GM23338 (cell line): ENCODE measurements around the gene KXD1. TPM values are rescaled to one million over a fixed set of nuclear protein-coding genes. Genes with fewer than 3 reads are reported as not detected.

Experiments used
- ATAC-seq: fragments of 200-7000 bp; cut with Tn5 transposase; 3 replicates; pipeline ENCODE4 v1.9.1; 2020
- DNase-seq: peaks from one replicate; pipeline ENCODE4 v3.0.0-alpha.2; 2015; ENCODE audit warnings: low spot score
- H2AFZ ChIP-seq: fragments of 200-600 bp; sonication (generic); 2 replicates; pipeline ENCODE4 v1.8.0; 2016; ENCODE audit warnings: antibody characterized with exemption, mild to moderate bottlenecking, moderate library complexity
- H3F3A ChIP-seq: fragments of 200-600 bp; sonication (generic); replicated peaks from 2 replicates; pipeline ENCODE4 v1.8.0; 2017; ENCODE audit warnings: antibody characterized with exemption, mixed run types, low read depth
- H3K27ac ChIP-seq: fragments of 200-600 bp; sonication (generic); 2 replicates; pipeline ENCODE4 v1.6.1; 2016; ENCODE audit warnings: low read depth
- H3K27me3 ChIP-seq: fragments of 200-600 bp; sonication (generic); 2 replicates; pipeline ENCODE4 v1.8.0; 2016; ENCODE audit warnings: mild to moderate bottlenecking, mixed run types, moderate library complexity; ENCODE audit not compliant: insufficient read depth
- H3K36me3 ChIP-seq: fragments of 200-600 bp; sonication (generic); 2 replicates; pipeline ENCODE4 v1.8.0; 2016; ENCODE audit warnings: mild to moderate bottlenecking; ENCODE audit not compliant: insufficient read depth
- H3K4me1 ChIP-seq: fragments of 200-600 bp; sonication (generic); 2 replicates; pipeline ENCODE4 v1.8.0; 2016; ENCODE audit warnings: mild to moderate bottlenecking, moderate library complexity; ENCODE audit not compliant: insufficient read depth
- H3K4me2 ChIP-seq: fragments of 200-600 bp; sonication (generic); 2 replicates; pipeline ENCODE4 v1.7.1; 2017; ENCODE audit warnings: mixed run types
- H3K4me3 ChIP-seq: fragments of 200-600 bp; sonication (generic); 2 replicates; pipeline ENCODE4 v1.6.1; 2016; ENCODE audit warnings: mixed run types
- H3K79me2 ChIP-seq: fragments of 200-600 bp; sonication (generic); replicated peaks from 2 replicates; pipeline ENCODE4 v1.8.0; 2017; ENCODE audit warnings: mild to moderate bottlenecking; ENCODE audit not compliant: insufficient read depth
- H3K9me2 ChIP-seq: fragments of 200-600 bp; sonication (generic); 2 replicates; pipeline ENCODE4 v1.8.0; 2017; ENCODE audit not compliant: insufficient read depth
- H4K20me1 ChIP-seq: fragments of 200-600 bp; sonication (generic); replicated peaks from 2 replicates; pipeline ENCODE4 v1.8.0; 2017; ENCODE audit warnings: mild to moderate bottlenecking; ENCODE audit not compliant: insufficient read depth
- H3K27ac Mint-ChIP-seq: 2 replicates; pipeline ENCODE4 v1.8.0; 2020; ENCODE audit warnings: inconsistent platforms, mild to moderate bottlenecking, moderate library complexity, mixed read lengths
- H3K27me3 Mint-ChIP-seq: 3 replicates; pipeline ENCODE4 v1.8.0; 2022; ENCODE audit warnings: low read depth, mild to moderate bottlenecking, moderate library complexity, mixed read lengths, inconsistent platforms; ENCODE audit not compliant: insufficient read depth, poor library complexity
- H3K36me3 Mint-ChIP-seq: 3 replicates; pipeline ENCODE4 v1.8.0; 2021; ENCODE audit warnings: low read depth, mild to moderate bottlenecking, inconsistent platforms, moderate library complexity, mixed read lengths
- H3K4me1 Mint-ChIP-seq: 3 replicates; pipeline ENCODE4 v1.8.0; 2020; ENCODE audit warnings: mild to moderate bottlenecking, inconsistent platforms, mixed read lengths
- H3K4me3 Mint-ChIP-seq: 3 replicates; pipeline ENCODE4 v1.8.0; 2021; ENCODE audit warnings: moderate library complexity, mild to moderate bottlenecking, inconsistent platforms, mixed read lengths
- H3K9me3 Mint-ChIP-seq: 3 replicates; pipeline ENCODE4 v1.8.0; 2020; ENCODE audit warnings: moderate library complexity, mild to moderate bottlenecking, inconsistent platforms, mixed read lengths
- CREB1 ChIP-seq: fragments of 250-450 bp; sonication (Bioruptor Pico); IDR thresholded peaks from 2 replicates; pipeline ENCODE4 v1.5.0; 2020; ENCODE audit warnings: low read depth, mild to moderate bottlenecking, moderate library complexity
- EZH2 ChIP-seq: fragments of 200-600 bp; sonication (generic); IDR thresholded peaks from one replicate; pipeline ENCODE4 v1.8.0; 2017; ENCODE audit warnings: antibody characterized with exemption, mild to moderate bottlenecking, low read depth; ENCODE audit not compliant: unreplicated experiment
- EZH2phosphoT487 ChIP-seq: fragments of 200-600 bp; sonication (generic); IDR thresholded peaks from one replicate; pipeline ENCODE4 v1.8.1; 2018; ENCODE audit warnings: antibody characterized with exemption; ENCODE audit not compliant: unreplicated experiment
- JUNB ChIP-seq: IDR thresholded peaks from one replicate; pipeline ENCODE4 v1.6.1; 2016; ENCODE audit warnings: antibody characterized with exemption; ENCODE audit not compliant: unreplicated experiment
- NANOG ChIP-seq: IDR thresholded peaks from 2 replicates; pipeline ENCODE4 v1.6.1; 2016; ENCODE audit warnings: antibody characterized with exemption, borderline replicate concordance
- POLR2AphosphoS5 ChIP-seq: IDR thresholded peaks from 2 replicates; pipeline ENCODE4 v1.6.1; 2016; ENCODE audit warnings: antibody characterized with exemption, low read depth
- STAT1 ChIP-seq: IDR thresholded peaks from one replicate; pipeline ENCODE4 v1.6.1; 2016; ENCODE audit warnings: antibody characterized with exemption; ENCODE audit not compliant: unreplicated experiment
- ZNF114 ChIP-seq: fragments of 250-450 bp; sonication (Bioruptor Pico); IDR thresholded peaks from 2 replicates; pipeline ENCODE4 v1.5.0; 2020; ENCODE audit warnings: mild to moderate bottlenecking, moderate library complexity
- ZNF331 ChIP-seq: fragments of 250-450 bp; sonication (Bioruptor Pico); IDR thresholded peaks from 2 replicates; pipeline ENCODE4 v1.5.0; 2020; ENCODE audit warnings: low read depth, mild to moderate bottlenecking, moderate library complexity
- polyA plus RNA-seq: library from polyadenylated mRNA; unstranded; fragments of >200 nt; fragmentation: Nextera tagmentation; extraction: Ambion mirVana; gene quantifications from 2 replicates; pipeline ENCODE4 v1.2.1, GENCODE V29; 2016
- total RNA-seq: library from RNA; depleted of rRNA; stranded (reverse); fragments of >200 nt; shearing (Covaris generic); gene quantifications from 2 replicates; pipeline ENCODE4 v1.2.3, GENCODE V29; 2014
- TF ChIP-seq, protein P1 (sequence below): IDR thresholded peaks from one replicate; pipeline ENCODE4 v1.6.1; 2018; ENCODE audit warnings: antibody characterized with exemption; ENCODE audit not compliant: unreplicated experiment
- TF ChIP-seq, protein P2 (sequence below): IDR thresholded peaks from 2 replicates; pipeline ENCODE4 v1.6.1; 2016; ENCODE audit warnings: antibody characterized with exemption
- TF ChIP-seq, protein P3 (sequence below): fragments of 250-450 bp; sonication (Bioruptor Pico); IDR thresholded peaks from 2 replicates; pipeline ENCODE4 v1.5.0; 2020; ENCODE audit warnings: mild to moderate bottlenecking, moderate library complexity
- TF ChIP-seq, protein P4 (sequence below), 2 experiments: fragments of 200-600 bp in 1 of 2; sonication (generic) in 1 of 2; conservative IDR thresholded peaks; 2 replicates each; pipeline versions ENCODE4 v1.5.1 to v1.6.1; 2016 to 2017; ENCODE audit warnings: antibody characterized with exemption in 2 of 2, low read depth in 2 of 2, mild to moderate bottlenecking in 2 of 2, moderate library complexity in 1 of 2

KXD1 gene
- total and polyA plus RNA-seq, 2 experiments from 2014 or later, result 108 to 164 TPM

DNA sequence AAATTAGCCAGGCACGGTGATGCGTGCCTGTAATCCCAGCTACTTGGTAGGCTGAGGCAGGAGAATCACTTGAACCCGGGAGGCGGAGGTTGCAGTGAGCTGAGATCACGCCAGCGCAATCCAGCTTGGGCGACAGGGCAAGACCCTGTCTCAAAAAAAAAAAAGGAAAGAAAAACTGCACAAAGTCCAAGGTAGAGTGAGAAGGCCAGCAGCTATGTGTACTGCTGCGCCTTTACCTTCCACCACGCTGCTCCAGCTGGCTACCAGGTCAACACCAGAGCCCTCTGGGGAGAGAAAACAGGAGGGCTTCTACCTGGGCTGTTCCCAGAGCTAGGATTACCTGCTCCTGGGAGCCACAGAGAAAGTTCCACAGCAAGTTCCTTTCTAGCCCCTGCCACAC is 39.0 kb upstream of the KXD1 start:
- Histone ChIP-seq H3K9me2 (no peaks in the 10 kb centered on the region), H3K36me3 (no peaks in the 10 kb centered on the region), H3K4me2 (no peak overlapping the region), H3K4me3 (no peak overlapping the region), H3K27me3 (no peaks in the 10 kb centered on the region), H3F3A (peaks cover 9% of the 10 kb centered on the region), H2AFZ (no peak overlapping the region), H3K4me1 (peaks cover 4% of the 10 kb centered on the region; the same call in 1 of the 2 replicates), H3K27ac (no peak overlapping the region), H4K20me1 (peaks cover 39% of the 10 kb centered on the region), H3K79me2 (peaks cover 72% of the 10 kb centered on the region)
- no peak overlapping the region for H3K4me3 Mint-ChIP-seq
- ATAC-seq (no peak), DNase-seq (no peak)
- no peaks in the 10 kb centered on the region for H3K9me3 Mint-ChIP-seq
- H3K27ac Mint-ChIP-seq, result no peak overlapping the region
- H3K4me1 Mint-ChIP-seq, result peaks cover 16% of the 10 kb centered on the region
- H3K36me3 Mint-ChIP-seq, result no peaks in the 10 kb centered on the region
- no peak for TF ChIP-seq EZH2phosphoT487
- no peak for TF ChIP-seq CREB1 (CRISPR knock-in tag)
- TF ChIP-seq ZNF114 (CRISPR knock-in tag), result no peak
- TF ChIP-seq, protein P1, sequence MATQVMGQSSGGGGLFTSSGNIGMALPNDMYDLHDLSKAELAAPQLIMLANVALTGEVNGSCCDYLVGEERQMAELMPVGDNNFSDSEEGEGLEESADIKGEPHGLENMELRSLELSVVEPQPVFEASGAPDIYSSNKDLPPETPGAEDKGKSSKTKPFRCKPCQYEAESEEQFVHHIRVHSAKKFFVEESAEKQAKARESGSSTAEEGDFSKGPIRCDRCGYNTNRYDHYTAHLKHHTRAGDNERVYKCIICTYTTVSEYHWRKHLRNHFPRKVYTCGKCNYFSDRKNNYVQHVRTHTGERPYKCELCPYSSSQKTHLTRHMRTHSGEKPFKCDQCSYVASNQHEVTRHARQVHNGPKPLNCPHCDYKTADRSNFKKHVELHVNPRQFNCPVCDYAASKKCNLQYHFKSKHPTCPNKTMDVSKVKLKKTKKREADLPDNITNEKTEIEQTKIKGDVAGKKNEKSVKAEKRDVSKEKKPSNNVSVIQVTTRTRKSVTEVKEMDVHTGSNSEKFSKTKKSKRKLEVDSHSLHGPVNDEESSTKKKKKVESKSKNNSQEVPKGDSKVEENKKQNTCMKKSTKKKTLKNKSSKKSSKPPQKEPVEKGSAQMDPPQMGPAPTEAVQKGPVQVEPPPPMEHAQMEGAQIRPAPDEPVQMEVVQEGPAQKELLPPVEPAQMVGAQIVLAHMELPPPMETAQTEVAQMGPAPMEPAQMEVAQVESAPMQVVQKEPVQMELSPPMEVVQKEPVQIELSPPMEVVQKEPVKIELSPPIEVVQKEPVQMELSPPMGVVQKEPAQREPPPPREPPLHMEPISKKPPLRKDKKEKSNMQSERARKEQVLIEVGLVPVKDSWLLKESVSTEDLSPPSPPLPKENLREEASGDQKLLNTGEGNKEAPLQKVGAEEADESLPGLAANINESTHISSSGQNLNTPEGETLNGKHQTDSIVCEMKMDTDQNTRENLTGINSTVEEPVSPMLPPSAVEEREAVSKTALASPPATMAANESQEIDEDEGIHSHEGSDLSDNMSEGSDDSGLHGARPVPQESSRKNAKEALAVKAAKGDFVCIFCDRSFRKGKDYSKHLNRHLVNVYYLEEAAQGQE, result no peak
- TF ChIP-seq ZNF331 (CRISPR knock-in tag), result no peak
- TF ChIP-seq, protein P2, sequence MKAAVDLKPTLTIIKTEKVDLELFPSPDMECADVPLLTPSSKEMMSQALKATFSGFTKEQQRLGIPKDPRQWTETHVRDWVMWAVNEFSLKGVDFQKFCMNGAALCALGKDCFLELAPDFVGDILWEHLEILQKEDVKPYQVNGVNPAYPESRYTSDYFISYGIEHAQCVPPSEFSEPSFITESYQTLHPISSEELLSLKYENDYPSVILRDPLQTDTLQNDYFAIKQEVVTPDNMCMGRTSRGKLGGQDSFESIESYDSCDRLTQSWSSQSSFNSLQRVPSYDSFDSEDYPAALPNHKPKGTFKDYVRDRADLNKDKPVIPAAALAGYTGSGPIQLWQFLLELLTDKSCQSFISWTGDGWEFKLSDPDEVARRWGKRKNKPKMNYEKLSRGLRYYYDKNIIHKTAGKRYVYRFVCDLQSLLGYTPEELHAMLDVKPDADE, result no peak
- TF ChIP-seq STAT1, result no peak
- no peak for TF ChIP-seq EZH2
- no peak for TF ChIP-seq POLR2AphosphoS5
- TF ChIP-seq JUNB, result no peak
- TF ChIP-seq, protein P3, sequence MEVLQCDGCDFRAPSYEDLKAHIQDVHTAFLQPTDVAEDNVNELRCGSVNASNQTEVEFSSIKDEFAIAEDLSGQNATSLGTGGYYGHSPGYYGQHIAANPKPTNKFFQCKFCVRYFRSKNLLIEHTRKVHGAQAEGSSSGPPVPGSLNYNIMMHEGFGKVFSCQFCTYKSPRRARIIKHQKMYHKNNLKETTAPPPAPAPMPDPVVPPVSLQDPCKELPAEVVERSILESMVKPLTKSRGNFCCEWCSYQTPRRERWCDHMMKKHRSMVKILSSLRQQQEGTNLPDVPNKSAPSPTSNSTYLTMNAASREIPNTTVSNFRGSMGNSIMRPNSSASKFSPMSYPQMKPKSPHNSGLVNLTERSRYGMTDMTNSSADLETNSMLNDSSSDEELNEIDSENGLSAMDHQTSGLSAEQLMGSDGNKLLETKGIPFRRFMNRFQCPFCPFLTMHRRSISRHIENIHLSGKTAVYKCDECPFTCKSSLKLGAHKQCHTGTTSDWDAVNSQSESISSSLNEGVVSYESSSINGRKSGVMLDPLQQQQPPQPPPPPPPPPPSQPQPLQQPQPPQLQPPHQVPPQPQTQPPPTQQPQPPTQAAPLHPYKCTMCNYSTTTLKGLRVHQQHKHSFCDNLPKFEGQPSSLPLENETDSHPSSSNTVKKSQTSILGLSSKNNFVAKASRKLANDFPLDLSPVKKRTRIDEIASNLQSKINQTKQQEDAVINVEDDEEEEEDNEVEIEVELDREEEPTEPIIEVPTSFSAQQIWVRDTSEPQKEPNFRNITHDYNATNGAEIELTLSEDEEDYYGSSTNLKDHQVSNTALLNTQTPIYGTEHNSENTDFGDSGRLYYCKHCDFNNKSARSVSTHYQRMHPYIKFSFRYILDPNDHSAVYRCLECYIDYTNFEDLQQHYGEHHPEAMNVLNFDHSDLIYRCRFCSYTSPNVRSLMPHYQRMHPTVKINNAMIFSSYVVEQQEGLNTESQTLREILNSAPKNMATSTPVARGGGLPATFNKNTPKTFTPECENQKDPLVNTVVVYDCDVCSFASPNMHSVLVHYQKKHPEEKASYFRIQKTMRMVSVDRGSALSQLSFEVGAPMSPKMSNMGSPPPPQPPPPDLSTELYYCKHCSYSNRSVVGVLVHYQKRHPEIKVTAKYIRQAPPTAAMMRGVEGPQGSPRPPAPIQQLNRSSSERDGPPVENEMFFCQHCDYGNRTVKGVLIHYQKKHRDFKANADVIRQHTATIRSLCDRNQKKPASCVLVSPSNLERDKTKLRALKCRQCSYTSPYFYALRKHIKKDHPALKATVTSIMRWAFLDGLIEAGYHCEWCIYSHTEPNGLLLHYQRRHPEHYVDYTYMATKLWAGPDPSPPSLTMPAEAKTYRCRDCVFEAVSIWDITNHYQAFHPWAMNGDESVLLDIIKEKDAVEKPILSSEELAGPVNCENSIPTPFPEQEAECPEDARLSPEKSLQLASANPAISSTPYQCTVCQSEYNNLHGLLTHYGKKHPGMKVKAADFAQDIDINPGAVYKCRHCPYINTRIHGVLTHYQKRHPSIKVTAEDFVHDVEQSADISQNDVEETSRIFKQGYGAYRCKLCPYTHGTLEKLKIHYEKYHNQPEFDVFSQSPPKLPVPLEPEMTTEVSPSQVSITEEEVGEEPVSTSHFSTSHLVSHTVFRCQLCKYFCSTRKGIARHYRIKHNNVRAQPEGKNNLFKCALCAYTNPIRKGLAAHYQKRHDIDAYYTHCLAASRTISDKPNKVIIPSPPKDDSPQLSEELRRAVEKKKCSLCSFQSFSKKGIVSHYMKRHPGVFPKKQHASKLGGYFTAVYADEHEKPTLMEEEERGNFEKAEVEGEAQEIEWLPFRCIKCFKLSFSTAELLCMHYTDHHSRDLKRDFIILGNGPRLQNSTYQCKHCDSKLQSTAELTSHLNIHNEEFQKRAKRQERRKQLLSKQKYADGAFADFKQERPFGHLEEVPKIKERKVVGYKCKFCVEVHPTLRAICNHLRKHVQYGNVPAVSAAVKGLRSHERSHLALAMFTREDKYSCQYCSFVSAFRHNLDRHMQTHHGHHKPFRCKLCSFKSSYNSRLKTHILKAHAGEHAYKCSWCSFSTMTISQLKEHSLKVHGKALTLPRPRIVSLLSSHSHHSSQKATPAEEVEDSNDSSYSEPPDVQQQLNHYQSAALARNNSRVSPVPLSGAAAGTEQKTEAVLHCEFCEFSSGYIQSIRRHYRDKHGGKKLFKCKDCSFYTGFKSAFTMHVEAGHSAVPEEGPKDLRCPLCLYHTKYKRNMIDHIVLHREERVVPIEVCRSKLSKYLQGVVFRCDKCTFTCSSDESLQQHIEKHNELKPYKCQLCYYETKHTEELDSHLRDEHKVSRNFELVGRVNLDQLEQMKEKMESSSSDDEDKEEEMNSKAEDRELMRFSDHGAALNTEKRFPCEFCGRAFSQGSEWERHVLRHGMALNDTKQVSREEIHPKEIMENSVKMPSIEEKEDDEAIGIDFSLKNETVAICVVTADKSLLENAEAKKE, result no peak
- no peak for TF ChIP-seq NANOG
- TF ChIP-seq, protein P4, sequence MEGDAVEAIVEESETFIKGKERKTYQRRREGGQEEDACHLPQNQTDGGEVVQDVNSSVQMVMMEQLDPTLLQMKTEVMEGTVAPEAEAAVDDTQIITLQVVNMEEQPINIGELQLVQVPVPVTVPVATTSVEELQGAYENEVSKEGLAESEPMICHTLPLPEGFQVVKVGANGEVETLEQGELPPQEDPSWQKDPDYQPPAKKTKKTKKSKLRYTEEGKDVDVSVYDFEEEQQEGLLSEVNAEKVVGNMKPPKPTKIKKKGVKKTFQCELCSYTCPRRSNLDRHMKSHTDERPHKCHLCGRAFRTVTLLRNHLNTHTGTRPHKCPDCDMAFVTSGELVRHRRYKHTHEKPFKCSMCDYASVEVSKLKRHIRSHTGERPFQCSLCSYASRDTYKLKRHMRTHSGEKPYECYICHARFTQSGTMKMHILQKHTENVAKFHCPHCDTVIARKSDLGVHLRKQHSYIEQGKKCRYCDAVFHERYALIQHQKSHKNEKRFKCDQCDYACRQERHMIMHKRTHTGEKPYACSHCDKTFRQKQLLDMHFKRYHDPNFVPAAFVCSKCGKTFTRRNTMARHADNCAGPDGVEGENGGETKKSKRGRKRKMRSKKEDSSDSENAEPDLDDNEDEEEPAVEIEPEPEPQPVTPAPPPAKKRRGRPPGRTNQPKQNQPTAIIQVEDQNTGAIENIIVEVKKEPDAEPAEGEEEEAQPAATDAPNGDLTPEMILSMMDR (conservative IDR thresholded peaks at IDR 0.05; ENCODE audit: low read depth in 2 of 2), result no peak
- H3K27me3 Mint-ChIP-seq, result peaks cover 17% of the 10 kb centered on the region
